BLaER1 treated with 17β-estradiol and CSF1 and Interleukin-3, amounts not matched to agents 10 nM and 100 nM (cell line): ENCODE measurements around the gene ZFYVE28.

Source experiments
- H3K27ac ChIP-seq, 11 experiments: shearing (Covaris generic); formaldehyde crosslinking; 2 replicates each; pipeline ENCODE4 v1.8.1; 2022
- H3K27me3 ChIP-seq, 11 experiments: shearing (Covaris generic); formaldehyde crosslinking; 2 replicates each; pipeline ENCODE4 v1.8.1; 2022
- H3K36me3 ChIP-seq, 11 experiments: shearing (Covaris generic); formaldehyde crosslinking; 2 replicates each; pipeline ENCODE4 v1.8.1; 2022
- H3K4me1 ChIP-seq, 10 experiments: shearing (Covaris generic); formaldehyde crosslinking; 2 replicates each; pipeline ENCODE4 v1.8.1; 2022
- H3K4me2 ChIP-seq, 11 experiments: shearing (Covaris generic); formaldehyde crosslinking; 2 replicates each; pipeline ENCODE4 v1.8.1; 2022
- H3K4me3 ChIP-seq, 10 experiments: shearing (Covaris generic); formaldehyde crosslinking; 2 replicates each; pipeline ENCODE4 v1.8.1; 2022
- H3K9ac ChIP-seq, 11 experiments: shearing (Covaris generic); formaldehyde crosslinking; 2 replicates each; pipeline ENCODE4 v1.8.1; 2022
- H3K9me3 ChIP-seq, 11 experiments: shearing (Covaris generic); formaldehyde crosslinking; replicated peaks in 1 of 11; 2 replicates each; pipeline ENCODE4 v1.8.1; 2022
- H4K20me1 ChIP-seq, 11 experiments: shearing (Covaris generic); formaldehyde crosslinking; 2 replicates each; pipeline ENCODE4 v1.8.1; 2022
- Cebpa-rat ChIP-seq, 11 experiments: shearing (Covaris generic); IDR thresholded peaks; 2 replicates each; pipeline ENCODE4 v1.8.1; 2022

Gene ZFYVE28

GRCh38 chr4:2289311-2289954, 129.0 kb downstream of the ZFYVE28 start:
- peak overlapping the region in 2 of 11 experiments; percentile 22 to 30; a peak in 3 of 22 replicates for H3K27ac ChIP-seq
- H3K9ac ChIP-seq, result peak overlapping the region in 6 of 11 experiments; percentile 18 to 47 (median 31); a peak in 7 of 22 replicates
- H3K36me3 ChIP-seq, result no peaks in the 10 kb centered on the region; a peak in 1 of 22 replicates
- peaks cover 0 to 24% (median 0%) of the 10 kb centered on the region in 11 experiments; a peak in 6 of 22 replicates for H4K20me1 ChIP-seq
- H3K4me1 ChIP-seq, result peaks cover 36 to 57% (median 49%) of the 10 kb centered on the region in 10 experiments
- peaks cover 0 to 13% (median 0%) of the 10 kb centered on the region in 11 experiments; a peak in 4 of 22 replicates for H3K27me3 ChIP-seq
- H3K9me3 ChIP-seq, result peaks cover 0 to 7% (median 4%) of the 10 kb centered on the region in 11 experiments; a peak in 7 of 22 replicates
- no peak overlapping the region for H3K4me3 ChIP-seq
- peak overlapping the region in 10 of 11 experiments; percentile 46 to 95 (median 88); a peak in 19 of 22 replicates for H3K4me2 ChIP-seq
- TF ChIP-seq Cebpa-rat (IDR thresholded peaks at IDR 0.05), result no peak

GRCh38 chr4:2288051-2288541, 130.3 kb downstream of the ZFYVE28 start:
- no peaks in the 10 kb centered on the region; a peak in 1 of 22 replicates for H3K36me3 ChIP-seq
- no peak for TF ChIP-seq Cebpa-rat (IDR thresholded peaks at IDR 0.05)

GRCh38 chr4:2287594-2287915, 130.9 kb downstream of the ZFYVE28 start:
- no peak overlapping the region for H3K9ac ChIP-seq
- TF ChIP-seq Cebpa-rat (IDR thresholded peaks at IDR 0.05), result no peak
- no peak overlapping the region for H3K4me2 ChIP-seq
- no peak overlapping the region for H3K27ac ChIP-seq
- H3K9me3 ChIP-seq, result no peaks in the 10 kb centered on the region
- peaks cover 40 to 61% (median 55%) of the 10 kb centered on the region in 10 experiments for H3K4me1 ChIP-seq
- H3K4me3 ChIP-seq, result no peak overlapping the region
- H4K20me1 ChIP-seq, result peaks cover 0 to 24% (median 0%) of the 10 kb centered on the region in 11 experiments; a peak in 6 of 22 replicates
- H3K36me3 ChIP-seq, result no peaks in the 10 kb centered on the region; a peak in 1 of 22 replicates
- peaks cover 0 to 13% (median 0%) of the 10 kb centered on the region in 11 experiments; a peak in 4 of 22 replicates for H3K27me3 ChIP-seq

More at GRCh38 chr4:2288051-2288541, 130.3 kb downstream of the ZFYVE28 start:
- peaks cover 0 to 13% (median 0%) of the 10 kb centered on the region in 11 experiments; a peak in 4 of 22 replicates for H3K27me3 ChIP-seq
- peaks cover 0 to 24% (median 0%) of the 10 kb centered on the region in 11 experiments; a peak in 6 of 22 replicates for H4K20me1 ChIP-seq
- no peak overlapping the region for H3K27ac ChIP-seq
- no peak overlapping the region for H3K4me3 ChIP-seq
- peaks cover 39 to 58% (median 52%) of the 10 kb centered on the region in 10 experiments for H3K4me1 ChIP-seq
- H3K9me3 ChIP-seq, result no peaks in the 10 kb centered on the region
- no peak overlapping the region for H3K4me2 ChIP-seq
- no peak overlapping the region for H3K9ac ChIP-seq

GRCh38 chr4:2286904-2287593, 131.4 kb downstream of the ZFYVE28 start:
- H4K20me1 ChIP-seq, result peaks cover 0 to 20% (median 0%) of the 10 kb centered on the region in 11 experiments; a peak in 7 of 22 replicates
- no peak overlapping the region for H3K27ac ChIP-seq
- H3K4me3 ChIP-seq, result no peak overlapping the region
- no peak overlapping the region for H3K4me2 ChIP-seq
- H3K36me3 ChIP-seq, result no peaks in the 10 kb centered on the region; a peak in 1 of 22 replicates
- H3K27me3 ChIP-seq, result peaks cover 0 to 13% (median 0%) of the 10 kb centered on the region in 11 experiments; a peak in 4 of 22 replicates
- H3K4me1 ChIP-seq, result peaks cover 43 to 63% (median 56%) of the 10 kb centered on the region in 10 experiments
- 0 out of 22 replicates have a peak overlapping the region, but pooled peaks of 1 of the 11 experiments have one; percentile 2 for H3K9ac ChIP-seq
- H3K9me3 ChIP-seq, result no peaks in the 10 kb centered on the region
- no peak for TF ChIP-seq Cebpa-rat (IDR thresholded peaks at IDR 0.05)

- Histone ChIP-seq H3K9me3 (no peaks in the 10 kb centered on the region), H3K4me3 (no peak overlapping the region), H3K4me2 (peak overlapping the region; percentile 41 to 83 (median 71)), H3K4me1 (peaks cover 44 to 64% (median 58%) of the 10 kb centered on the region in 10 experiments), H3K27ac (peak overlapping the region in 4 of 11 experiments; percentile 20 to 52 (median 44); a peak in 5 of 22 replicates), H3K9ac (peak overlapping the region in 6 of 11 experiments; percentile 21 to 57 (median 30); a peak in 6 of 22 replicates), H3K36me3 (no peaks in the 10 kb centered on the region; a peak in 1 of 22 replicates), H3K27me3 (peaks cover 0 to 12% (median 0%) of the 10 kb centered on the region in 11 experiments; a peak in 4 of 22 replicates), H4K20me1 (peaks cover 0 to 10% (median 0%) of the 10 kb centered on the region in 11 experiments; a peak in 6 of 22 replicates)
- TF ChIP-seq Cebpa-rat (IDR thresholded peaks at IDR 0.05), result no peak
Observed at GRCh38 chr4:2285613-2286381, 132.6 kb downstream of the ZFYVE28 start.

- Histone ChIP-seq H3K9me3 (no peaks in the 10 kb centered on the region), H4K20me1 (peaks cover 0 to 3% (median 0%) of the 10 kb centered on the region in 11 experiments; a peak in 6 of 22 replicates), H3K27me3 (peaks cover 0 to 4% (median 0%) of the 10 kb centered on the region in 11 experiments; a peak in 3 of 22 replicates), H3K27ac (peak overlapping the region in 6 of 11 experiments; percentile 20 to 52 (median 38); a peak in 10 of 22 replicates), H3K4me1 (peaks cover 37 to 63% (median 56%) of the 10 kb centered on the region in 10 experiments), H3K36me3 (no peaks in the 10 kb centered on the region; a peak in 1 of 22 replicates), H3K9ac (peak overlapping the region in 6 of 11 experiments; percentile 21 to 57 (median 30); a peak in 7 of 22 replicates), H3K4me2 (peak overlapping the region; percentile 41 to 83 (median 71)), H3K4me3 (no peak overlapping the region)
- TF ChIP-seq Cebpa-rat (IDR thresholded peaks at IDR 0.05), result no peak
Observed at GRCh38 chr4:2284934-2285612, 133.4 kb downstream of the ZFYVE28 start.

GRCh38 chr4:2284161-2284933, 134.1 kb downstream of the ZFYVE28 start:
- TF ChIP-seq Cebpa-rat (IDR thresholded peaks at IDR 0.05), result no peak
- Histone ChIP-seq H4K20me1 (no peaks in the 10 kb centered on the region; a peak in 3 of 22 replicates), H3K4me2 (peak overlapping the region in 8 of 11 experiments; percentile 41 to 83 (median 74); a peak in 14 of 22 replicates), H3K4me1 (peaks cover 33 to 63% (median 52%) of the 10 kb centered on the region in 10 experiments), H3K27me3 (no peaks in the 10 kb centered on the region), H3K36me3 (no peaks in the 10 kb centered on the region; a peak in 1 of 22 replicates), H3K9me3 (no peaks in the 10 kb centered on the region), H3K4me3 (no peak overlapping the region), H3K27ac (peak overlapping the region in 3 of 11 experiments; percentile 27 to 52 (median 50); a peak in 5 of 22 replicates), H3K9ac (no peak overlapping the region)
